ENCODE measurements around the gene TRIM25.

TRIM25 gene

DNA sequence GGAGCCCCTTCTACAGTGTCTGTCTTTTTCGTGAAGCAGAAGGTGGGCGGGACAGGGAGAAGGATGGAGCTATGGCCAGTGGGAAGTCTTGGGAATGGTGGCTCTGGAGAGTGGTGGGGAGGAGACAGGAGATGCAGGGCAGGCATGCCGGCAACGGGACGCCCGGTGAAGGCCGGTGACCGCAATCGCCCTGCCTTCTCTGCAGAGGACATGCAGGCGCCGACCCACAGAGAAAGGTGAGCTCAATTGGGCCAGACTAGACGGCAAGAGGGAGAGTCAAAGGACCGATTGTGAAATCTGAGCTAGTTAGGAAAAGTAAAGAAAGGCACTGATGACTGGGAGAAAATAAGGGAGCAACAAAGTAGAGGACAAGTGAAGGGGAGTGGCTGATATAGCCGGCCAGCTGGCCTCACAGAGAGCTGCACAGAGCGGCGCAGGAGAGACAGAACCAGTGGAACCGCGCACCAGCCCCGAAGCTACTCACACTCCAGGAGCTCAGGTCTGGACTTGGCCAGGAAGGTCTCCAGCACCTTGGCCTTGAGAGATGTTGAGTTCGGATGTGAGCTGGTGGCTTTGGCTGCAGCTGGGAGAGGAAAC, 18.9 kb downstream of the TRIM25 start:
- DNase-seq = no peak

DNA sequence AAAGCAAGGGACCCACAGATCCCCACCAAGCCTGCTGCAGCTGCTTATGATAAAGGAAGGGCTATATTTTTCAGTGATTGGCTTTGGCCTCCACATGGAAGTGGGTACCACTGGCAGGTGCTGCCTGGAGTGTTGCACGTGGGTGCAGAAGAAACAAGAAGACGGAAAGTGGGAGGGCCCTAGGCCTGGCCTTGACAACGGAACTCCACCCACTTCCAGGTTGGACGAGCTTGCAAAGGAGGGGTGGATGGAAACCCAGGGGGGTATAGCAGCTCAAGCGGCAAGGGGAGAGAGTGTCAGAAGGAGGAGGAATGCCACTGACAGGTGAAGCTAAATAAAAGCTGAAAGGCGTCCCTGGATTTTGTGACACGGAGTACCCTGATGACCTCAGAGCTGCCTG, 20.3 kb downstream of the TRIM25 start:
- DNase-seq = no peak

DNA sequence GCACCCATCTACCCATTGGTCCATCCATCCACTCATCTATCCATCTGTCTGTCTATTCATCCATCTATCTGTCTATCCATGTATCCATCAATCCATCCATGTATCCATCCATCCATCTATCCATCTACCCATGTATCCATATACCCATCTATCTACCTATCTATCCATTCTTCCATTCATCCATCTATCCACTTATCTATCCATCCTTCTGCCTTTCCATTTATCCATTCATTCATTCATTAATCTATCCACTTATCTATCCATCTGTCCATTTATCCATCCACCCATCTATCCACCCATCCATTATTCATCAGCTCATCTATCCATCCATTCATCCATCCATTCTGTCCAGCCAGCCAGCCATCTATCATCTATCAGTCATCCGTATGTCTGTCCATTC, 21.5 kb downstream of the TRIM25 start:
- DNase-seq = no peak

DNA sequence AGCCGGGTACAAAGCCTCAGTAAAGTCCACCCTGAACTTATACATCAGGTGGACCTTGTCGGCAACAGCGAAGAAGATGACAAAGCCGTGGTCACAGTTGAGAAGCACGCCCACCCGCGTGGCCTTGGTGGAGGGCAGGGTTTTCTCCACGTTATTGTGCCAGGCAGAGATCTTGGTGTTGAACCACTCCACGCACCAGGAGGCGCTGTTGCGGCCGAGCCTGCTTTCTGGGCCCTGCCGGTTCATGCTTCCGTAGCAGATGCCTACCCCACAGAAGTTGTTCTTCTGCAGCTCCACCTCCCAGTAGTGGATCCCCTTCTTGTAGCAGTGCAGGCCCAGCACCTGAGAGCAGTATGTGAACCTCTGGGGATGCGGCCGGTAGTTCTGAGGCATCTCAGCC, 22.1 kb downstream of the TRIM25 start:
- DNase-seq = peak; percentile 10 to 28

DNA sequence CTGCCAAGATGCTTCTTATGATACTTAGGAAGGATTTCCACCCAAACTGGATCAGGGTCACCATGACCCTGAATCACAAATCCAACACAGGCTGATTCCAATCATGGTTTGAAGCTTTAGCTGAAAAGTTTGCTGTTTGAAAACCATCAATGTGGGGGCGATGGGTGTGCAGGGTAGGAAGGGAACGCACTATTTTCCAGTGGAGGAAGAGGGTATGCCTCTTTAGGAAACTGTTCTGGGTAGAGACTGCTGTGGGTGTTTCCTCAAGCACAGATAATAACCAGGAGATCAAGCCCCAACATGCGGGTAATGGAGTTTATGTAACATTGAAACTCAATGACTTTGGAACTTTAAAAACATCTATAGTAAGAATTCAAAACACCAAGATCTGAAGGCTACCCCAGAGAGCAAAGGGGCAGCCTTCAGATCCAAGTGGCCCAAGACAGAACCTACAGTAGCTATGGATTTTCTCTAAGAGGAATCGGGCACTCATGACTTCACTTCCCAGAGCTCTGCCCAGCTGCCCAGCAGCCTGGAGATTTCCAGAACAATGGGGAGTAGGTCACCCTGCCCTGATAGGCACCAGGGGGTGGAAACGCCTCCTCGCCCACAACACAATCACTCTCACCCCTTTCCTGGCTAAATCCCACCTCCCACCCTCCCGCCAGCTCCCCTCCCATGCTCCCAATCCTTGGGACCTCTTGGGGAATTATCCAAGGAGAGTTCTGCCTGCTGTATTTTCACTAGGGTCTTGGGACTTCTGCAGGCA, 22.8 kb downstream of the TRIM25 start:
- DNase-seq = no peak

DNA sequence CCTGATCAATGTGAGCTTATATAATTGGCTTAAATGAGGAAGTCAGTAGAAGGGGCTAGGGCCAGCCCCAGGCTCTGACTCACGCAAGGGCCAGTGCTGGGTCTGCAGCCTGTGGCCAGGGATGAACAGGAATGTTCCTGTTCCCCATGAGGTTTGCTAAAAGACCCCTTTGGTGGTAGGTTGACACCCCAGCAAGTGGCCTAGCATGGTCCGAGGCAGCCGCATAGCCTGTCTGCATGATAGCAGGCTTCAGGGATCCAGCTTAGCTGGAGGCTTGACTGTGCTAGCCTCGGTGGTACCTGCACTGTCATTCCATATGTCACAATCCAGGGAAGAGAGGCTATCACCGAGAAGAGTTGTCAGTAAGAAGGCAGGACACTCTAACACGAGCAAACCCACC, 23.5 kb downstream of the TRIM25 start:
- DNase-seq = no peak

DNA sequence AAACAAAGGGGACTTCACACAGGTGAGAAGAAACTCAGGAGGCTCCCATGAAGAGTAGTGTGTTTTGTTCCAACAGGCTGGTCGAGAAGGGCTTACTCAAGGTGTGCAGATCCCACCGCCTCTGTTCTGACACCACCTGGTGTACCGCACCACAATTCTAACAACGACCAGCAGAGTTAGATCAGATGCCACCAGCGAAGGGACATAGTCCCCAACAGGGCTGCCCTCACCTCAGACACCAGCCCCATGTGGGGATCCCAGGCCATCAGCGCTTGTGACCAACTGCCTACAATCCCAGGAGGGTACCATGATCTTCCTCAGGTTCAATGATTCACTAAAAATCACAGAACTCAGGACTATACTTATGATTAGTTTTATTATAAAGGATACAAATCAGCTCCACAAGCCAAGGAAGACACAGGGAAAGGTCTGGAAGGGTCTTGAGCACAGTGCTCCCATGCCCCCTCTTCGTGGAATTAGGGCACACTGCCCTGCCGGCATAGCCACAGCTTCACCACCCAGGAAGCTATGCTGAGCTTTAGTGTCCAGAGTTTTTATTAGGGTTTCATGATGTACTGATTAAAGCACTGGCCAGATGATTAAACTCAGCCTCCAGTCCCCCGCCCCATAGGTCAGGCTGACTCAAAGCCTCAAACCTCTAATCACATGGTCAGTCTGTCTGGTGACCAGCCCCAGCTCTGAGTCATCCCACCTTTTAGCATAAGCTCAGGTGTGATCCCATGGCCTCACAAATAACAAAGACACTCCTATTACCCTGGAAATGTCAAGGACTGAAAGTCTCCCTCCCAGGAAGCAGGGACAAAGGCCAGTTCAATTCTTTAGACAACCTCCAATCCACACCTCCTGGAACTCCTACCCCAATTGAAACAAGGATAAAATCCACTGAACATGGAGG, 26.0 kb downstream of the TRIM25 start:
- DNase-seq = no peak

DNA sequence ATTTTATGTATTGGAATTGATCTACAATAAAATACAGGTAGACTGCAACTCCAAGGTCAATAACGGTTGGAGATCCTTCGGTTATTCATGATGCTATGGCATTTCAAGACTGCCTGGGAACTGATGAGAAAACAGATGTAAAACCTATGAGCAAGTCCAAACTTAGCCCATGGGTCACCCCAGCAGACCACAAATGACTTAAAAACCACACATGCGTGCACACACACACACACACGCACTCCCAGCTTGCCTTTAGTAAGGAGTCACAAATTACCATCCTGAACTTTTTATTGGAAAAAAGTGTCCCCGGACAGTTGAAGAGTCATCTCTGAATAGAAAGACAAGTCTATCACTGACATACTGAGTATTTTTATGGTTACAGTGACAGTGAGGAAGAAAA, 26.7 kb downstream of the TRIM25 start:
- no peak for DNase-seq

DNA sequence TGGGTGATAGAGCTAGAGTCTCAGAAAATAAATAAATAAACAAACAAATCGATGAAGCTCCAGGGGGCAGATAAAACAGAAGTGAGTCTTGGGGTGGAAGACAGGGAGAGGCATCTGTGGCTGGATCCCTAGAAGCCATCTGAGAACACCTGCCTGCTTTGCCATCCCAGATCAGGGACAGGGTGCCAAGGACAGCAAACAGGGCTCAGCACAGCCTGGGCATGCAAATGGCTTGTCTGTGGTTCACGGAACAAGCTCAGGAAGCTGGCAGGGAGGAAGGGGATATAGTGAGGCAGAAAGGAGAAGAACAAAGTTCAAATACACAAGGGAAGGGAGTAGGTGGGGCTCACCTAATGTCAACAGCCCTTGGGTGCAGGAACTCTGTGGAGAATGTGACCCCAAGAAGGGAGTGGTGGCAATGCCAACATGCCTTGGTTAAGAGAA, 27.5 kb downstream of the TRIM25 start:
- DNase-seq = no peak

DNA sequence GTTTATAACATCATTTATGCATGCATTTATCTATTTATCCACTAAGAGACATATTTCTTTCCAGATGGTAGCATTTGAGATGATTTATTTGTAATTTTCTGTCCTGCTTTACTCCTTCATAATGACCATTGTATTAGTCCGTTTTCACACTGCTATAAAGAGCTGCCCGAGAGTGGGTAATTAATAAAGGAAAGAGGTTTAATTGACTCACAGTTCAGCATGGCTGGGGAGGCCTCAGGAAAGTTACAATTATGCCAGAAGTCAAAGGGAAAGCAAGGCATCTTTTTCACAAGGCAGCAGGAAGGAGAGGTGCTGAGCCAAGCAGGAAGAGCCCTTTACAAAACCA, 28.6 kb downstream of the TRIM25 start:
- no peak for DNase-seq

DNA sequence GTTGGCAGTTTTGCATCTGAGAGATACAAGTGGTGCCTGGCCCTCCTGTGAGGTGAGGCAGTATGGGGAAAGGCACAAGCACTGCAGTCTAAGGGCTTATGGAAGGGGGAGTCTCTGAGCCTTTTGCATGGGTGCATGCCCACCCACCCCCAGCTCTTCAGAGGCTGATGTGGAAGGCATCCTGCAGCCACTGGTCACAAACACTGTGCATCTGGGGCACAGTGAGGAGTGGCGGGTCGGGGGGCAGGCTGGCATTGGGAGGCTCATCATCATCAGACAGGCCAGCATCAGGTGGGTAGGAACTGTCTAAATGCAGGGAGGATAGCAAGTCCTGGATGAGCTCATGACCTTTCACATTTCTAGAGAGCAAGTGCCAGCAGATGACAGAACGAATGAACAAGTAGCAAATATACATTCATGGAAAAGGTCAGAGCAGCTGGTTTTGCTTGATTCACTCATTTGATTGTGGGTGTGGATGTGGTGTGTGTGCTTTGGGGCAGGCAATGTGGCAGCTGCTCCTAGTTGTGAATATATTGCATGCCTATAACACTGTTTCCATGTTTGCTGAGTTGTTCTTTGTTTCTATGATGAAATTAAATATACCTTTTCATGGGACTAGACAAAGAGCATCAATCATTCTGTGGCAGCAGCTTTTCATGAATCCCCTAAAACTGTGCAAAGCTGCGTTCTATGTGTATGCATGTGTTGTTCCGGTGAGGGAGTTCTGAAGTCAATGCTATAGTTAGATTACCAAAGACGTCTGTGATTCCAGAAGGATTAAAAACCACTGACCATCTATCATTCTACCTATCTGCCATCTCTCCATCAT, 29.2 kb downstream of the TRIM25 start:
- DNase-seq = no peak

DNA sequence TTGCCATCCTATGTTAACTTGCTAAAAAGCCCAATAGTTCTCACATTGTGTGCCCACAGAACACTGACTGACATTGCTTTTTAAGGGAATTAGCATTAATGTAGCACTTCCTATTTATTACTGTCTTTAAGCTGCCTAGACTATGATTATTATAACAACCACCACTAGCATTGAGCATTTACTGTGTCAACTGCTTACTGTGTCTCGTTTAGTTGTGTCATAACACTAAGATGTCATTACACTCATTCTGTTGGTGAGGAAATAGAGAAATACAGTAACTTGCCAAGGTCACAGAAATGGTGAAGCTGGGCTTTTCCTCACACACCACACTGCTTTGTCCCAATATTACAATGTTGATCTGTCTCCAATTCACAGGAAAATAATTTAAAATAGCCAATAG, 30.2 kb downstream of the TRIM25 start:
- no peak for DNase-seq

DNA sequence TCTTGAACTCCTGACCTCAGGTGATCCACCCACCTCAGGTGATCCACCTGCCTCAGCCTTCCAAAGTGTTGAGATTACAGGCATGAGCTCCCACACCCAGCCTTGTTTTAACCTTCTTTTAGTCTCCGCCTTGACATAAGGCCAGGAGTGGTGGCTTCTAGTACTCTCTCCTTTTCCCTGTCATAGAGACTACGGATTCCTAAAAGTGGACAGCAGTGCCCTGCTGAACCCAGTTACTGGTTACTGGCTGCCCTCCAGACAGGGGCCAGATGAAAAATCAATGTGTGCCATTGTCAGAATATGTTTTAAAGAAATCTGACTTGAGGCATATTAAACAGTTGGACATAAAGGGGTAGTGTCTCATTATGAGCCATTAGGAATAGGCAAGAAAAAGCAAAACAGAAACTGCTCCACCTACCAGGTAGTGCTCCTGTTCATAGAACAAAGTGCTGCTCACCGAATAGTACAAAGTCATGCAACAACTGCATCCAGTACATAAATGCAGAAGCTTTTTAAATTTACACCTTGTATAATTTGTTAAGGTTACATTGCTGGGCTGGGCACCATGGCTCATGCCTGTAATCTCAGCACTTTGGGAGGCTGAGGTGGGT, 32.1 kb downstream of the TRIM25 start:
- no peak for DNase-seq

DNA sequence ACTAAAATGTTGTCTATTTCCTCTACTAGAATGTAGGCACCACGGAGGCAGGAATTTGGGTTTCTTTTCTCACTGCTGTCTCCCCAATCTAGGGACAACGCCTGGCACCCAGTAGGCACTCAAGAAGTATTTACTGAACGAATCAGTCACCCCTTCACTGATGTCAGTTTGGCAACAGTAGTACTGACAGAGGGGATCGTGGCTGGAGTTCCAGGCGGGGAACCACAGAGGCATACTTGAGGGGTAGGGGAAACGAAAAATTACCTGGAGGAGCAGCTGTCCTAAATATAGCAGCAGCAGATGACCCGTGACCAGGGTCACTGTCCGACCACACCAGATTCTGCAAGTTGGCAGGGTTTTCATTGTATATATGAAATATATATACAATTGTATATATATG, 33.3 kb downstream of the TRIM25 start:
- no peak for DNase-seq

DNA sequence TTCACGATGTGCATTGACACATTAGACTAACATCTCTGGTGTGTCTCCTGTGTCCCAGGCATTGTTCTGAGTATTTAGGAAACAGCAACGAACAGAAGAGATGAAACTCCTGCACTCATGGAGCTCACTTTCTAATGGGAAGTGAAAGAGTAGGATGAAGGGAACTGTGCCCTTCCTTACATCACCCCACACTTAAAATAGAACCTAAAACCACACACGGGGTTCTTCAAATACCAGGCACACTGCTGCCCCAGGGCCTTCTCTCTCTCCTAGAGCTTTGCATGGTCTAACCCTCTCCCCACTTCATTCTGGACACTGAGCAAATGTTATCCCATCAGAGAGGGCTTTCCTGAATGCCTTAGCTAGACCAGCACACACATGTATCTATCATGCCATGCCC, 33.7 kb downstream of the TRIM25 start:
- DNase-seq = no peak

DNA sequence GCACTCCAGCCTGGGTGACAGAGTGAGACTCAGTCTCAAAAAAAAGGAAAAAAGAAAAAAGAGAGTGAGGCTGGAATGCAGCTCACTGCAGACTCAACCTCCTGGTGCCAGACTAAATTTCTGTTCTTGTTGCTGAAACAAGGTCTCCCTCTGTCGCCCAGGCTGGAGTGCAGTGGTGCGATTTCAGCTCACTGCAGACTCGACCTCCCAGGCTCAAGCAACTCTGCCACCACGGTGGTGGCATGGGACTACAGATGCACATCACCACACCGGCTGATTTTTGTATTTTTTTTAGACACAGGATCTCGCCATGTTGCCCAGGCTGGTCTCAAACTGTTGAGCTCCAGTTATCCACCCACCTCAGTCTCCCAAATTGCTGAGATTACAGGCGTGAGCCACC, 34.6 kb downstream of the TRIM25 start:
- DNase-seq = no peak

DNA sequence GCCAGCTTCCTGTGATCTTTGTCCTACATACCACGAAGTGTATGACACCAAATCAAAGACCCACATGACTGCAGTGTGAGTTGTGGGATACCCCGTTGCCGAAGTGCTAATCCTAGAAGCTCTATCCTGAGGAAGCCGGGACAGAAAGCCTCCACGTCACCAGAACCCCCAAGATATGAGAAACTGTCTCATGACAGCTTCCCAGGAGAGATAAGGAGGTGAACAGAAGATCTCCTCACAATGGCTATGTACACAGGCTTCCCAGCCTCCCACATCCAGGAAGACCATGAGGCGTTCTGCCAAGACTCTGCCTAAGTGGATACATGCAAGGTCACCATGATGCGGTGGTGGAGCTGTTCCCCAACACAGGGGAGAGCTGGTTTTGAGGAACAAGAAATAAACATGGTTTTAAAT, 37.1 kb downstream of the TRIM25 start:
- DNase-seq = no peak

DNA sequence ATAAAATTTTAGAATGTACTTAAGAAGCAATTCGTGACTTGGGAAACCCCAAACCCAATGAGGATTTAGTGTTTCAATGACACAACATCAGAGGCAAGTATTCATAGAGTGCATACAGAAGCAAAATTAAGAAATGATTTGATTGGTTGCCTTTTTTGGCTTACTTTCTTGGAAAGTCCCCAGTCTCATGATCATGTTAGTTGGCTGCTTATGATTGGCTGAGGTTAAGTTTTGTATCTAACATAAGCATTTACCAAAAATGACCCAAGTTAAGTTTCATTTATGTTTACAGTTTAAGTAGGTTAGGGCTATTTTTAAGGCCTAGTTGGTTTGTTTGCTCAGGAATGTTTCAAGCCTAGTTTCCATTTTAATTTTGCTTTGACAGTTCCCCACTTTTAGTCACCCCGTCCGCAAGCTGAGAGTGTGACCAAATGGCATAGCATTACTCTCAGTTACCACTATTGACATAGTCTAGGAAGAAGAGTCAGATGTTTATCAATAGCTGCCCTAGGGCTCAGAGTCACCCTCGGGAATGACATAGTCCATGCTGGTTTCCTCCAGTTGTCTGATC, 43.7 kb downstream of the TRIM25 start:
- no peak for DNase-seq

DNA sequence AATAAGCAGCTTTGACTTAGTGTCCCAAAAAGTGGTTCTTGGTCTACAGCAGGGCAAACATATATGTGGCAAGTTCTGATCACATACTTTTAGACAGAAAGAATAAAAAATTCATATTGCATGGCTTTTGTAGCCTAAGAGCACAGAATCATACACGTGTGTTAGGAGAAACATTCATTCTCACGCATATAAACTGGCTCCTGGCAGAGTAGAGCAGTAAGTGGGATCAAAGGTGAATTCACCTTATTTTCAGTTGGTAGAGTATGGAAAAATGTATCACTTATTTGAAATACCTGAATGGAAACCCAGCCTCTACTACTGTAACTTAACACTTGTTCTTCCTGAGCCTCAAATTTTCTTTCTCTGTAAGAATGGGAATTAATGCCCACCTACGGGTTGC, 45.1 kb downstream of the TRIM25 start:
- no peak for DNase-seq

DNA sequence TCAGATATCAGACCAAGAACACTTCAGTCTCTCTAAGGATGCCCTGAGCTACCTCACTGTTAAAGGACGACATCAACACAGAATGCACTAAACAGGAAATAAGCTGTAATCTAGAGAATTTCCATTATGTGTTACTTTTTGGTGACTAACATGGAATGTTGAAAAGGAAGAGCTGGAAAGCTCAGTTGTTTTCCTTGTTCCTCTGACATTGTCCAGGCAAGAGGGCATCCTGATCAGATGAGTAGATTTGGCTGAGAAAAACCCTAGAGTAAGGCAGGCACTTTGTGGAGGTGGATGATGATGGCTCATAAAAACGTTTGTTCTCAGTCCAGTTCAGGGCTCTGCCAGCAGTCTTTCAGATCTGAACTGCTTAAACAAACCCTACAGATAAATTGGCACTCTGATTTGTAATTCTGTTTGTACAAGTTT, 45.9 kb downstream of the TRIM25 start:
- DNase-seq = no peak

DNA sequence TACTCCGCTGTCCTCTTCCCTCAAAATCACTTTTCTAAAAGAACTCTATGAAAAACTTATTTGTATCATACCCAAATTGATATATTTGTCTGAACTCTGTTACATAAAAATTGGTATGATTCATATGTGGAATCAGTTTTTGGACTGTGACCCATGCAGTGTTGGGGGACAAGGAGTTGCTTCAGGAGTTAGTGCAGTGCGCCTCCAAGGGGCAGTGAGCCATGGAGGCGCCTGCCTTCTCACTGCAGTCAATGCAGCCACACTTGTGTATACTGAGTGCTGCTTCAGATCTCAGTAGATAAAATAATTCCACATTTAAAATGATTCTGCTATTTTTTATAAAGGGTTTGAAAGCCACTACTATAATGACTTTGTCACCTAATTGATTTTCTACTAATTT, 47.4 kb downstream of the TRIM25 start:
- DNase-seq = no peak

DNA sequence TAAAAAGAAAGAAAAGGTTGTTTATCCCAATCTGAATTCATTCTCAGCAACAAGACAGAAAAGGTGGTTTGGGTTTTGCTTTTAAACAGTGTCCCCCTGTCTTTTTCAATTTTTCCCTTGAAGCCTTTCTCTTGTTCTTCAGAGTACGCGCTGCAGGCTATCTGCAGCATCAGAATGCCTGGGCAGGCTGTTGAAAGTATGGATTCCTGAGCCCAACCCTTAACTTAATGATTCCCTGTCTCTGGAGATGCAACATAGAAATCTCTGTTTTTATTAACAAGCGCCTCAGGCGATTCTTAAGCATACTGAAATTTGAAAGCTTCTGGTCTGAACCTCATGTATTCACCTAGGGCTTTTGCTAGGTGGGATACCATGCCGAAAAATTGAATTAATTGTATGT, 47.8 kb downstream of the TRIM25 start:
- DNase-seq = no peak

Data from AML-193 (cell line).